NCI-H1436 treated with DMSO at 0.1 percent for 48 hours (cell line): ENCODE results near the gene NOL4L.

Experiments
- DNase-seq: peaks from one replicate; lab custom pipeline; 2025; lab: John Stamatoyannopoulos, UW

The NOL4L gene

DNA sequence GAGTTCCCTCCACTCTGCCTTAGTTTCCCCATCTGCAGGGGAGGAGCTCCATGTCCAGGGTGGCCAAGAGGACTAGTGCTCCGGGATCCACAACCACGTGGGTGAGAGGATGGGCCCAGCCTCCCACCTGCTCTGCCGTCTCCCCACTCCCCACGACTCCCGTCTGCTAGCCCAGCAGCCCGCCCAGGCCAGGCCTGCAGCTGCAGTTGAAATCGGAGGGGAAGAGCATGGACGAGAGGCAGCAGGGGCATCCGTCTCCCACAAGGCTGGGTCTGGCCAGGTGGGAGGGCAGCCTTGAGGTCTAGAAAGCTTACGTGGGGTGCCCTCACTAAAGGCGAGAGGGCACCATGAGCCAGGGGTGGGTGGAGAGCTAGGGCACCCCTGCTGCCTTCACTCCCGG lies 8.6 kb downstream of the NOL4L start:
- no peak for DNase-seq

DNA sequence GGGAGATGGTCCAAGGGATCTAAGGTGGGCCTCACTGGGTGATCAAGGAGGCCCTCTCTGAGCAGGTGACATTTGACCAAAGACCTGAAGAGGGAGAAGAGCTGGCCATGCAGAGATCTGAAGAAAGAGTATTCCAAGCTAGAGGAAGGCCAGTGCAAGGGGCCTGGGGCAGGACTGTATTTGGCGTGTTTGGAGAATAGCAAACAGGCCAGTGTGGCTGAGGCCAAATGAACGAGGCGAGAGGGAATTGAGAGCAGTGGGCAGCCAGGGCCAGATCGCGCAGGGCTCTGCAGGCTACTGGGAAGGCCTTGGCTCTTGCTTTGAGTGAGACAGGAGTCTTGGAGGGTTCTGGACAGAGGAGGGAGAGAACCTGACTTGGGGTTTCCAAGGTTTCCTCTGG lies 9.3 kb downstream of the NOL4L start:
- DNase-seq: no peak

DNA sequence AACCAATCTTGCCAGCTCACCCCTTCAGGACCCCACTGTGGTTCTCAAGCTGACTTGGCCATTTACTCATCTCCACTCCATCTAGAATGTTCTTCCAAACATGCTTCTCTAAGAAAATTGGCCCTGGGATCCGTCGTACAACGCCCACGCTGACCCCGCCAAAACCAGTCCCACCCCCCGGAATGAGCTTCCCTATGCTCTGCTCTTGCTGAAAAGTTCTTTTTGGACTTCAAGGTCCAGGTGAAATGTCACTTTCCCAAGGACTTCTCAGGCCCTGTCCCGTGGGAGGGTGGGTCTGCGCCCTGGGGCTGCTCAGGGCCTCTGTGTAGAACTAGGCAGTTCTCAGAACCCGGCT lies 9.9 kb downstream of the NOL4L start:
- no peak for DNase-seq

DNA sequence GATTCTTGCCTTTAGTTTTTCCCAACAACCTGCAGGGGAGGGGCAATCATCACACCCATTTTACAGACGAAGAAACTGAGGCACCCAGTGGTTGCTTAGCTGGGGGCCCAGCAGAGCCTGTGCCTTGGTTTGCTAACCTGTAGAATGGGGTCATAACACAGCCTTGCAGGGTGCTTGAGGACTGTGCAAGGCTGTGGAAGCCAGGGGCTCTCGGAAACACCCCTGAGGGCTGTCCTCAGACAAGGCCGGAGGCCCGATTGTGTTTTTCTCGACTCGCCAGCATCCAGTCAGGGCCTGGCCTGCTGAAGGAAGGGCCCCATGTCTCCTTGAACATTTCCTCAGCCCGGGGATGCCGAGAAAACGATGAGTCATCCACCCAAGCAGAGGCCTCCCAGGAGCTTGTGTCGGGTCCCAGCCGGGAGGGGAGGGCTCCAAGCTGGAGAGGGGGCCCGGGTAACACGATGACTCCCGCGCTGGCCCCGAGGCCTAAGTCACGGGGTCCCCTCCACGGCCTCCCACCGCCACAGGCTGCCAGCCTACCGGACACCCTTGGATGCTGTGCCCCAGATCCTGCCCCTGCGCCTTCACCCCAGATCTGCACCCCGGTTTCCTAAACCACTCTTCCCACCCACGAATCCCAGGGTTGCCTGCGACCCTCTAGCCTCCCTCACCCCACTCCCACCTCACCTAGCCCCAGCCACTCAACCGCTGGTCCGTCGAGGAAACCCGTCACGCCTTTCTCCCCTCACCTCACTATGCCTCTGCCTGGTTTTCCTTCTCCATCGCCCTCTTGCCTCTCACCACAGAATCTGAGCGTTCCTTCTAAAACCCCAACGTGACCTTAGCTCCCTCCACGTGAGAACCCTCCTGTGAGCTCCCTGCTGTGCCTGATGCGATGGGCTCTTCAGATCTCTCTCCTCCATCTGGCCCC lies 10.6 kb downstream of the NOL4L start:
- DNase-seq: no peak

DNA sequence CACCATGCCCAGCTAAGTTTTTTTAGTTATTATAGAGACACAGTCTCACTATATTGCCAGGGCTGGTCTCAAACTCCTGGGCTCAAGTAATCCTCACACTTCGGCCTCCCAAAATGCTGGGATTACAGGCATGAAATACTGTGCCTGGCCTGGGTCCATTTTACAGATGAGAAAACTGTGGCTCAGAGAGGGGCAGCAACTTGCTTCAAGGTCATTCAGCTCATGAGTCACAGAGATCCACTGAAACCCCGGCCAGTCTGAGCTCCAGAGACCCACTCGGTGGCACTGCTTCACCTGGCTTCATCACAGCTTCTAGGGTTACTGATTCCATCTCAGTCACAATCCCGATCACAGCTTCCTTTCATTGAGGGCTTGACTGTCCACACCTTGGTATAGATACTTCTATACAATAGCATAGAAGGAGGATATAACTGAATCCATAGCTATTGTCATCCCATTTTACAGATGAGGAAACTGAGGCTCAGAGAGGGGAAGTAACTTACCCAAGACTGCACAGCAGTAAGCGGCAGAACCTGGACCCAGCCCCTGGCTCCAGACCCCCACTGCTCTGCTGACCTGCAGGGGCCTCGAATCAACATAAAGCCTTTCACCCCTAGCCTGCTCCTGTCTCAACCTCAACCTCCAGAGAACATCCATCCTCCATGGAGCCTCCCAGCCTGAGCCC lies 11.8 kb downstream of the NOL4L start:
- no peak for DNase-seq

DNA sequence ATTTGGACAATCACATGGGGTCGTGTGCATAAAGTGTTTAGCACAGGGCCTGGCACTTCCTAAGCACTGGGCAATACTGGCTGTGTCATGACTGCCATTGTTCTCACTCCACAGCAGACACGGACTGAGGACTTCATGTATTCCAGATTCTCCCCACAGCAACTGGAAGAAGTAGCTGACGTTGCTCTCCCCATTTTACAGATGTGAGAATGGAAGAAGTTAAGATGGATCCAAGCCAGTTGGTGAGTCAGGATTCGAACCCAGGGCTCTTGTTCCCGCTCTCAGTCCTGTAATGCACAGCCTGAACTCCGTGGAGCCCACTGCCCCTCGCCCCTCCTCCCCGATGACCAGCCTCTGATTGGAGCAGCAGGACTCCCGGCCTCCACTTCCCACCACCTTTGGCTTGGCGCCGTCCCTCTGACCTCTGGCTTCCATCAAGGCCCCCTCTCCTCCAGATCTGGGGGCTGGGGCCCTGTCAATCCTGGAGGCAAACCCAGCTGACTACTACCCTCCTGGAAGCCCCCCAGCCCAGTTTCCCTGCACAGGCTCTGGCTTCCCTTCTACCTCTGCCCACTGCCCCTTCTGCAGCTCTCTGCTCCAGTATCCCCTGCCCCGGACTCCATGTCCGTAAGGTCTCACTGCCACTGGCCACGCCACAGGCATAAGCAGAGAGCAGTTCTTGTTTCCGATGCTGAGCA lies 12.7 kb downstream of the NOL4L start:
- no peak for DNase-seq

DNA sequence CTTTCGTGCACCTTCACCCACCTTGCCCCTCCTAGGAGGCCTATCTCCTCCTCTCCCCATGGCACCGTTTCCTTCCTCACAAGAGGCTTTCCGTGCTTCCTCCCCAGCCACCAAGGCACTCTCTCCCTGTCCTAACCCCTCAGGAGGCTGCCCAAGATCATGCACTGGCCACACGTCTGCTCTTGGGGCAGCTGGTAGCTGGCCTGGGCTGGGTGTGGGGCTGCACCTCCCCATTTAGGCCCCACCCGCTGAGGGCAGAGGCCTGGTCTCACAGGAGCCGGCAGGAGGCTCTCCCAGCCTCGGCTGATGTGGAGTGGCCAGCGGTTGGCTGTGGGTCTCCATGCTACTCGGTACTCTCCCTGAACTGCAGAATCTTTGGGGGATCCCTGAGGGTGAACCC lies 13.6 kb downstream of the NOL4L start:
- no peak for DNase-seq

DNA sequence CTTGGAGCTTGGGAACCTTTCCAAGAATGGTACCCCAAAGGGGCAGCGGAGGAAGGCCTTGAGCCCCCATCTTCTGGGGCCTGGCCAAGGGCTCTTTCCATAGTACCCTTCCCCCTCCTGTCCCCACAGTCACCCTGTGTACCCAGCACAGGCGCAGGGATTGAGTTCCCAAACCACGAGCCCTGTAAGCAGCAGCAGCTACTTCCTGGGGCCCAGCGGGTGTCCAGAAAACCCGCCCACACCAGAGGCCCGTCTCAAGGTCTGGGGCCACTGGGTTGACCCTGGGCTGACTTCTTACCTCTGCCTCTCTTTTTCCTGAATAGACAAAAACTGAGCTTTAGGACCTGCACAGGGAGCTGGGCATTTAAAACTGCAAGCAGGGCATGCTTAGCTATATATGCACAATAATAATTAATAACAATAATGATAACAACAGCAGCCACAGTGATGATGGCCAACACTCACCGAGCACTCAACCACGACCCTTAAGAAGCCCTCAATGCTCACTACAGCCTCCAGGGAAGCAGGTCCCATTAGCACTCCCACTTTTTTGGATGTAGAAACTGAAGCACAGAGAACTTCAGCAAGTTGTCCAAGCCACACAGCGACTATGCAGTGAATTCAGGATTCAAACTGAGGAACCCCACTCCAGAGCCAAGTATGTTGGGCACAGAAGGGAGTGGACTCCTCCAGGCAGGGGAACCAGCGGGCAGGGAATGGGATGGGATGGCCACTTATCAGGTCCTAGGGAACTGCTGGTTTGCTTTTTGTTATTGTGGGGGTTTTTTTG lies 14.5 kb downstream of the NOL4L start:
- DNase-seq: no peak

DNA sequence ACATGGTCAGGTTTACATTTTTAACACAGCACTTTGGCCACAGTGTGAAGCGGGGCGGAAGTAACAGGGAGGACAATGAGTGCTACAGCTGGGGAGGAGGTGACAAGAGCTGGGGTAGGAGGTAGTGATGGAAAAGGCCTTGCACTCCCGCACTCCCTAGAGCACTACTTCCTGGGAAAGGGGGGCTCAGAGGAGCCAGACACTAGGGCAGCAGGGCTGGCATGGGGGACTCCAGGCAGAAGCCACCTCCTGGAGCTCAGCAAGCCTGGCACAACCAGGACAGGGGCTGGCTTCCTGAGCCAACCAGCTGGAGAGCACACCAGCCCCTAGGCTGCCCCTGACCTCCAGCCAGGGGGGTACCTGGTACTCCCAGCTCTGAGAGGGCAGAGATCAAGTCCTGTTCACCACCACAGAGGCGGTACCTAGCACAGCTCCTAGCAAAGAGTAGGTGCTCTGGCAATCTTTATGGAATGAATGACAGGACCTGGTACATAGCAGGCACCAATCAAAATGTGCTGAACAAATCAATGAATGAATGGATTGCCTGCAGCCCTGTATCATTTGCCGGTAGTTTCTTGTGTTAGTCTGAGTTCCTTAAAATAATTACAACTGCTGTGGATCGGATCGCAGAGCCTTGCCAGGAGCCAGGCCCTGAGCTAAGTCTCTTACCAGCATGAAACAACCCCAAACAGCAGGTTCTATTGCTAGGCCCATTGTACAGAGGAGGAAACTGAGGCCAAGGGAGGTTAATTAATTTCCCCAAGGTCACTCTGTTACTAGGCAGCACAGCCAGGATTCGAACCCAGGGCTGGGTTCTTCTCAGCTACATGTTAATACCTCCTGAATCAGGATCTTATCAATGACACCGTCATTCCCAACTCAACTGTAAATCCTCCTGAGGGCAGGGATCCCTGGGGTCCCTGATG lies 15.5 kb downstream of the NOL4L start:
- no peak for DNase-seq

DNA sequence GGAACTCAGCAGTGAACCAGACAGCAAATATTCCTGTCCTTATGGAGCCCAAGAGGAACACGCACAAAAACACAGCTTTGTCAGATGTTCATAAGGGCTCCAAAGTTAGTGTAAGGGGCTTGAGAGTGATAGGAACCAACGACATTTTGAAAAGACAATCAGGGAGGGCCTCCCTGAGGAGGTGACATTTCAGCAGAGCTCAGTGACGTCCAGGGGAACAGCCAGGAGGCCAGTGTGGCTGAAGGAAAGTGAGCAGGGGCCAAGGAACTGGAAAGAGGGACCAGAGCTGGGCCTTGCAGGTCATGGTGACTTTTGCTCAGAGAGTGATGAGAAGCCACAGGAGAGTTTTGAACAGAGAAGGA lies 16.1 kb downstream of the NOL4L start:
- no peak for DNase-seq

DNA sequence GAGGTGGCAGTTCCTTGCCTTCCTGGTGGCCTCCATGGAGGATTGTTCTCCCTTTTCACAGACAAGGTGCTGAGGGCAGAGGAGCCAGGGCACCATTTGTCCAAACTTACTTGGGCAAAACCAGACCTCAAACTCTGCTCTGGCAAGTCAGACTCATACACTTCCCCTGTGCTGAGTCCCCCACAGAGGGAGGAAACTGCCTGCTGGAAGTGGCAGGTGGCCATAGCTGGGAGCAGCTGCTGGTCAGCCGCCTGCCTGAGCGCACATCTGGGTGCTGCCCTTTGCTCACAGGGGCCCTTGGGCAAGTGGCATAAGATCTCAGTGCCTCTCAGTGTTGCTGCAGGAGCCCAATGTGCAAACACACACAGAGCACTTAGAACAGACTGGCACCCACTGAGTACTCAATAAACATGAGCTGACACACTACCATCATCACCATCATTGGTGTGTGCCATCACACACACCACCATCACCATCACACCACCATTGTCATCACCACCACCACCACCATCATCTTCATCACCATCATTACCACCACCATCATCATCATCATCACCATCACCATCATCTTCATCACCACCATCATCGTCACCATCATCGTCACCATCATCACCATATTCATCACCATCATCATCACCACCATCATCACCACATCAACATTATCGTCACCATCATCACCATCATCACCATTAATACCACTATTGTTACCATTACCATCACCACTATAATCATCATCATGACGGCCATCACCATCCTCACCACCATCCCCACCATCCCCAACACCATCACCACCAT lies 17.6 kb downstream of the NOL4L start:
- DNase-seq: no peak

DNA sequence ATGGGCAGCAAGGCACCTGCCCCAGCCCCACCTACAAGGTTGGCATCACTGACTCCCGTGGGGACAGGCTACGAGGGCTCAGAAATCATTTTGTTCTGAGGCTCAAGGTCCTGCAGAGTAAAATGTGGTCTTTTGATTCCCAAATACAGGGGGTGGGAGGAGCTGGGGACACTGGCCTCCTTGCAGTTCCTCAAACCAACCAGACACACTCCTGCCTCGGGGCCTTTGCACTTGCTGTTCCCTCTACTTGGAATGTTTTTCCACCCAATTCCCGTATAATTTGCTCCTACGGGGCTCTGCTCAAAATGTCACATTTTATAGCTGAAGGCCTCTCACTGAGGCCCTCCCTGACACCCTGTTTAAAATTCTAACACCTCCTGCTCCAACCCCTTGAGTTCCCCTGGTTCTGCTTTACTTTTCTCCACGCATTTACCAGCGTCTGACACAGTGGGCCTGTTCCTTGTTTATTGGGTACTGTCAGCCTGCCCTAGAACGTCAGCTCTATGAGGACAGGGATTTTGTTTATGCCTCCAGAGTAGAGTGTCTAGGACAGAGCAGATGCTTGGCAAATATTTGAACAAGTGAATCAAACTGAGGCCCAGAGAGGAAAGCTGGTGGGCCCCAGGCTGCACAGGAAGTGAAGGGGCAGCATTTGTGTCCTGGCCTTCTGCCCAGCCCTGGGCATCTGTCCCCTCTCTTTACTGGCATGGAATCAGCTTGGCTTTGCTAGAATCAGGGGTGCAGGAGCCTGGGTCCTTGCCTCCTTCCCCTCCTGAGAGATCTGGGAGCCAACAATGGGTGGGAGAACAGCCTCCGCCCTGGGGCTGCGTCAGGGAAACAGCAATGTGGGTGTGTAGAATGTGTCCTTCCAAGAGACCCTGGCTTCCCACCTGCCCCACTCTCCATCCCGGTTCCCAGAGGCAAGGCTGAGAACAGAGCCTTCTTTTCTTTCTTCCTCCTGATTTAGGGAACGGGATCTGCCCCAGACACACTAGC lies 18.5 kb downstream of the NOL4L start:
- DNase-seq: no peak

DNA sequence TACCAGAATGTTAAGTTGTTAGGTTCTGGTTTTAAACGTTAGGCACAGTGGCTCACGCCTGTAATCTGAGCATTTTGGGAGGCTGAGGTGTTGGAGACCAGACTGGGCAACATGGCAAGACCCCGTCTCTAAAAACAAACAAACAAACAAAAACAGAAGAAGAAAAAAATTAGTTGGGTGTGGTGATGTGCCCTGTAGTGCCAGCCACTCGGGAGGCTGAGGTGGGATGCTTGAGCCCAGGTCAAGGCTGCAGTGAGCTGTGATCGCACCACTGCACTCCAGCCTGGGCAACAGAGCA lies 19.4 kb downstream of the NOL4L start:
- no peak for DNase-seq

DNA sequence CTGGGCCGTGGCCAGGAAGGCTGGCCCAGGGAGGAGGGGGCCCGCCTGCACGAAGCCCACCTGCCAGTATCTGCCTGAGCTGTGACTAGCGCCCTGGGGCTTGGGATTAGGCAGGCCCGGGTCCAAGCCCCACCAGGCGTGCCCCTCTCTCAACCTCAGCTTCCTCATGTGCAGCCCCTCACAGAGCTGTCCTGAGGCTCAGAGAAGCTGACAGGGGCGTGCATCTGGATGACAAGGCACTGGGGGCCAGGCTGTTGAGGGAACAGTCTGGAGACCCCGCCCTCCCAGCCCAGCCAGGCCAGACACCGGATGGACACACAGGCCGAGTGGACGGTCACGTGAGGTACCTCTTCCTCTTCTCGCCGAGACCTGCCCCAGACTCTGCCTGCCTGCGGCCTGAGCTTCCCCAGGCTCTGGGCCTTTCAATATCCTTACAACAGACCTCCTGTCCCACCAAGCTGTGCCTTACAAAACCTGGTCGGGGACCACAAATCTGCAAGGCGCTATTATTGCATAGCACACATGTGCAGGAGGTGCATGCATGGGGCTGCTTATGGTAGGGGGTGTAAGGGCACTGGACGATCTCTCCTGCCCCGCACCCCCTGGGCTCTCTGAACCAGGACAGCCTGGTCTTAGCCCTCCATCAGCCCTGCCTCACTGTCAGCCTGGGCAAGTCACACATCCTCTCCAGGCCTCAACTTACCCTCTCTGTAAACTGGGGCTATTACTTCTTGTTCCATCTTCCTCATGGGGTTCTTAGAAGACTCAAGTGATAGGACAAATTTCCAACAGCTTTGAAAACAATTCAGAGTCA lies 20.0 kb downstream of the NOL4L start:
- no peak for DNase-seq

DNA sequence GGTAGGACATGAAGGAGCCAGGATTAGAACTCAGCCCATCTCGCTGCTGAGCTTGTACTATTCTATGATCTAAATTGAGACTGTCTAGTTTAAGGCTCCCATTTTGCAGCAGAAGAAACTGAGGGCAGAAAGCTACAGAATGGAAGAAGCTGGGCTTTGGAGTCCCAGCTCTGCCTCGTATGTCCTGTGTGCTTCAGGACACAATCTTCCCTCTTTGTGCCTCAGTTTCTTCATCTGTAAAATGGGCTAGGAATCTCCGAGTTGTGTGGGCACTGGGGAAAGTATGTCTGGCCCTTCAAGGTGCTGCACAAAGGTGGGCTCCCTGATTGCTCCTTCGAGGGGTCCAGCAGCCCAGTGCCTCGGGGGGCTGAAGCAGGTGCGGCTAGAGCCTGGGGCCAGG lies 20.7 kb downstream of the NOL4L start:
- DNase-seq: no peak

DNA sequence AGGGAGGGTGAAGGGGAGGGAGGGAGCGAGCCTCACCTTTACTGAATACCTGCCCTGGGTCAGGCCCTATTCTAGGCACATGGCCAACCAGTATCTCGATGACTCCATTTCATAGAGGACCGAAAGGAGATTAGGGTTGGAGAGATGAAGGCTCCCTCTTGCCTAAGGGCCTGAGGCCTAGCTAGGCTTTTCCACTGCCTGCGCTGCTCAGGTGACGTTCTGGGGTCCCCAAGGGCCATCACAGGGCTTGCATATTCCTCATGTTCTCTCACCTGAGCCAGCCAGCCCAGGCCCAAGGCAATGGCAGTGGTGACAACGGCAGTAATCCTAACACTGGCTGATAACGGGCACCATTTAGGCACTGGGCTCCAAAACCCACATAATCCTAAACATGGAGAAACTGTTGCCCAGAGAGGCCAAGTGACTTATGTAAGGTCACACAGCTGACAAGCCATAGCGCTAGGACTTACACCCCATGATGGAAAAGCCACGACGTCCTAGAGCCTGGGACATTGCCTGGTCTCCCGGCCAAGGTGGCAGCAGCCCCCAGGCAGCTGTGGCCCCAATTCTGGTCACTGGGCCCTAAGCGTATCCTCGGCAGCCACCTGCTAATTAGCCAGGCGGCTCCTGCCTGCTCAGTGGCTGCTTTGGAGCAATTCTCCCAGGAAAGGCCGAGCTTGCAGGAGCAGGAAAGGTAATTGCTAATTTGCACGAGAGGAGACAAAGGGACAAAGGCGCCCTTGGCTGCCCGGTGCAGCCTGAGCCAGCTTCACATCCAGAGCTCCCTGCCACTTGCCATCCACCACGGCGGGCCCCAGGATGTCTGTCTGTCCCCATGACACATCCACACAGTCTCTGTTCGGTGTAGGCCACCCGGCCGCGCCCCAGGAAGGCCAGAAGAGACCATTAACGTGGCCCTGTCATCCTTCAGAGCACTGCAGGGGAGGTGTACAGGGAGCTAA lies 21.5 kb downstream of the NOL4L start:
- DNase-seq: no peak

DNA sequence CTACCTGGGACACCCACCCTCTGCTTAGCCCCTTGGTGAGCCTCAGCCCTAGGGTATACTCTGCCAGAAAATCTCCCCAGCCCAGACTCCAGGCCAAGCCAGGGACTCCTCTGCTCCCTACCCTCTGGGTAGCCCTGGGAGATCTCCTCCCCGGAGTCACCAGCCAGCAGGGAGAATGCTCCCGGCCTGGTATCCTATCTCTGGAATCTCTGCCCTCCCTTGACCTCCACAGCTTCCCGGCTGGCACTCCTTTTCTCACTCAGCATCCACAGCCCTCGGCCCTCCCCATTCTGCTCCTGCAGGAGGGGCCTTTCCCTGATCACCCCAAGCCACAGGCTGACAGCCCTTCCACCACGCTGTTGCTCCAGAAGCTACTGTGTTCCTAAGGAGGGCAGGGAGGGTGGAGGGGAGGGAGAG lies 22.6 kb downstream of the NOL4L start:
- no peak for DNase-seq
